ENCODE data around the gene CTRB1. TPM values are rescaled to one million over a fixed set of nuclear protein-coding genes. Genes with fewer than 3 reads are reported as not detected.

CTRB1 gene
- total RNA-seq, 1 donor from 2014 or later = not detected

DNA sequence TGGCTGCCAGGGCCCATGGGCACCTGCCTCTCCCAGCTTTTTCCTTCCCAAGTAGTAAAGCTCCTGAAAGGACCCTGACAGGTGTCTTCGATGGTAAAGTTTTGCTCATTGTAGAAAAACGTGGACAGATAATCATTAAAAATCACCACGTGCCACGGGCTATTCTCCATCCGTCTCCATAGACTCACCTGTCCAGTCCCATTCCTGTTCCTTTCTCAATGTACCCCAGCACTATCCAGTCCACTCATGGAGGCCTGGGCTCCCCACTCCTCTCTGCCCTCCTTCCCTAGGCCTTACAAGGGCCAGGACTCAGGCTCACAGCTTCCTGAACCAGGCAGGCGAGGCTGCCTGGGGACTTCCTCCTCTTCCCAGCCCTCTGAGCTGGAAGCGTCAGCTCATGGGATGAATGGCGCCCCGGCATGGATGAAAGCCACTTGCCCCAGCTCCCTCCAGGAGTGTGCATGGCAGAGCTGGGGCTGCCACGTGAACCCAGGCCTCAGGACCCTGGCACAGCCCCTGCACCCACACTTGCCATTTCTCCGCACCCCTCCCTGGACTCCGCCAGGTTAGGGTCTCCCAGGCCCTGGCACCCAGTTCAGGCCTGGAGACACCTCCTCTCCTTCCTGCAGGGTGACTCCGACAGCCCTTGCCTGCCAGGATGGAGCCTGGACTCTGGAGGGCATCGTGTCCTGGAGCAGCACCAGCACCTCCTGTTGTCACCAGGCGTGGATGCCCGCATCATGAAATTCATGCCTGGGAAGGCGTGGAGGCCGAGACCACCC, 8.8 kb downstream of the CTRB1 start:
- TF ChIP-seq, protein P1, sequence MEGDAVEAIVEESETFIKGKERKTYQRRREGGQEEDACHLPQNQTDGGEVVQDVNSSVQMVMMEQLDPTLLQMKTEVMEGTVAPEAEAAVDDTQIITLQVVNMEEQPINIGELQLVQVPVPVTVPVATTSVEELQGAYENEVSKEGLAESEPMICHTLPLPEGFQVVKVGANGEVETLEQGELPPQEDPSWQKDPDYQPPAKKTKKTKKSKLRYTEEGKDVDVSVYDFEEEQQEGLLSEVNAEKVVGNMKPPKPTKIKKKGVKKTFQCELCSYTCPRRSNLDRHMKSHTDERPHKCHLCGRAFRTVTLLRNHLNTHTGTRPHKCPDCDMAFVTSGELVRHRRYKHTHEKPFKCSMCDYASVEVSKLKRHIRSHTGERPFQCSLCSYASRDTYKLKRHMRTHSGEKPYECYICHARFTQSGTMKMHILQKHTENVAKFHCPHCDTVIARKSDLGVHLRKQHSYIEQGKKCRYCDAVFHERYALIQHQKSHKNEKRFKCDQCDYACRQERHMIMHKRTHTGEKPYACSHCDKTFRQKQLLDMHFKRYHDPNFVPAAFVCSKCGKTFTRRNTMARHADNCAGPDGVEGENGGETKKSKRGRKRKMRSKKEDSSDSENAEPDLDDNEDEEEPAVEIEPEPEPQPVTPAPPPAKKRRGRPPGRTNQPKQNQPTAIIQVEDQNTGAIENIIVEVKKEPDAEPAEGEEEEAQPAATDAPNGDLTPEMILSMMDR (IDR thresholded peaks at IDR 0.05; ENCODE audit: unreplicated experiment) = no peak
- DNase-seq (ENCODE audit: low spot score) = no peak
- no peaks in the 10 kb centered on the region for H3K9me3 Mint-ChIP-seq (ENCODE audit: unreplicated experiment)
- peaks cover 27% of the 10 kb centered on the region for H3K27me3 Mint-ChIP-seq (ENCODE audit: unreplicated experiment)
- peaks cover 3% of the 10 kb centered on the region for H3K4me1 Mint-ChIP-seq (ENCODE audit: unreplicated experiment)
- peaks cover 27% of the 10 kb centered on the region for H3K36me3 Mint-ChIP-seq (ENCODE audit: low read depth, unreplicated experiment)
- H3K27ac Mint-ChIP-seq (ENCODE audit: unreplicated experiment) = peak overlapping the region; percentile 36
- peak overlapping the region; percentile 56 for H3K4me3 Mint-ChIP-seq (ENCODE audit: unreplicated experiment)

DNA sequence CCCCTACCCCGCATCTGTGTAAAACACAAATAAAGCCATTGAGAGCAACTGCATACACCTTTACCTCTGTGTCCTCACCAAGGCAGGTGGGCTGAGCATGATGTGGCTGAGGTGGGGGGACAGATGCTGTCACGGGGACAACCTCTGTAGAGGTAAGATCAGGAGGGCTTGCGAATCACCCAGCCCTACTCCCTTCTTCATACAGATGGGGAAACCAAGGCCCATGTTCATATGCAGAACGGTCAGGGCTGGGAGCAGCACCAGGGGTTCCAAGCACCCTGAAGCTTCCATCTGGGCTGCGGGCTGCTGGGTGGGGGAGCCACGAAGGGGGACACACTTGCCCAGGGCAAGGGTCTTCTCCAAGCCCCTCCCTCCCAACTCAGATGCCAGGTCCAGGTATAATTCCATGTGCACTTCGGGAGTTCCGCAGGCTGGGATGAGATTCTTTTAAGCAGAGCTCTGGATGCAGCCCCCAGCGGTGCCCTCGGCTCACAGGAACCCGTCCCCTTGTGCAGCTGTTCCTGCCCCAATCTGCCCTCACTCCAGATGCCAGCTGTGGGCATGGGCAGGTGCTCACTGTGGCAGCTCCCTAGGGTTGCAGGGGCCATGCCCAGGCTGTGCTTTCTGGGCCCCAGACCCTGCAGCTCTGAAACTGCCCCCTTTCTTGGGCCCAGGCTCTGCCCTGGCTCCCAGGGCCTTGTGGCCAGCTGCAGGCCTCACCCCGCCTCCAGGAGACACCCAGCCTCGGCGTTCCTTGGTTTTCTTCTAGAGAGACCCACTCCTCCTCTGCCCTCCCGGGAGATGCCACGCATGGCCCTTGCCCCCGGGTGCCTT, 9.6 kb downstream of the CTRB1 start:
- H3K27ac Mint-ChIP-seq (ENCODE audit: unreplicated experiment) = peak overlapping the region; percentile 30
- H3K27me3 Mint-ChIP-seq (ENCODE audit: unreplicated experiment) = peaks cover 32% of the 10 kb centered on the region
- TF ChIP-seq, protein P1 (IDR thresholded peaks at IDR 0.05; ENCODE audit: unreplicated experiment) = no peak
- DNase-seq (ENCODE audit: low spot score) = no peak
- peaks cover 3% of the 10 kb centered on the region for H3K4me1 Mint-ChIP-seq (ENCODE audit: unreplicated experiment)
- H3K36me3 Mint-ChIP-seq (ENCODE audit: low read depth, unreplicated experiment) = peaks cover 35% of the 10 kb centered on the region
- H3K9me3 Mint-ChIP-seq (ENCODE audit: unreplicated experiment) = no peaks in the 10 kb centered on the region
- no peak overlapping the region for H3K4me3 Mint-ChIP-seq (ENCODE audit: unreplicated experiment)

DNA sequence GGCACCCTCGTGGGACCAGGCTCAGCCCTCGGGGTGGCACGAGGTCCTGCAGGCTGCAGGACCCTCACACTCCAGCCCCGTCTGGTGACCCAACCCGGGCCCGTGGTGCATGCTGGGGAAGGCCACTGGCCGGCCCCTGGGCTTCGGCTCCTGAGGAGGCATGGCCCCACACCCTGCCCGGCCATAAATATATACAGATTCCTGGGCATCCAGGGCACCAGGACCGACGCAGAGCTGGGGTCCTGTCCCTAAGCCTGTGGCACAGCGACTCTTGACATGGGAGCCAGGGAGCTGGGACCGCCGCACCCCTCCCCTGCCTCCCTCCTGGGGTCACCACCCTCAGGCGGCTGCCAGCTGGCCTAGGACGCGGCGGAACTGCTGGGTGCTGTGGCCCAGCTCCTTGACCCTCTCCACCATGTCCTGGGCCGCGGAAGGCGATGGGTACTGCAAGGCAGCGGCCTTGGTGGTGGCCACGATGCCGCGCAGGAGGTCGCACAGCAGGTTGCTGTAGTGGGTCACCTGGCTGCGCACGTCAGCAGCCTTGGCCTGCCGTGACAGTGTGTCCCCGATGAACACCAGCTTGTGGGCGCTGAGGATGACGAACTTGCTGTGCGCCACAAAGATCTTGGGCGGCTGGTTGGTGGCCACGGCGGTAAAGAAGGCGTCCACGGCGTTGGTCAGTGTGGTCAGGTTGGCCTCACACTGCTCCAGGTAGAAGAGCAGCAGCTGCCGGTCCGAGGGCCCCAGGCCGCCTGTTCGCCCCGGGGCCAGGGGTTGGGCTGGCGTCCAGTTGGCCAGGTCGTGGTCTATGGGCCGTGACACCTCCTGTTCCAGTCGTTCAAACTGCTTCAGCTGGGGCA, 10.6 kb downstream of the CTRB1 start:
- TF ChIP-seq, protein P1 (IDR thresholded peaks at IDR 0.05; ENCODE audit: unreplicated experiment) = no peak
- H3K9me3 Mint-ChIP-seq (ENCODE audit: unreplicated experiment) = no peaks in the 10 kb centered on the region
- H3K27ac Mint-ChIP-seq (ENCODE audit: unreplicated experiment) = no peak overlapping the region
- H3K36me3 Mint-ChIP-seq (ENCODE audit: low read depth, unreplicated experiment) = peaks cover 40% of the 10 kb centered on the region
- H3K4me1 Mint-ChIP-seq (ENCODE audit: unreplicated experiment) = peaks cover 3% of the 10 kb centered on the region
- H3K27me3 Mint-ChIP-seq (ENCODE audit: unreplicated experiment) = peaks cover 33% of the 10 kb centered on the region
- H3K4me3 Mint-ChIP-seq (ENCODE audit: unreplicated experiment) = no peak overlapping the region
- DNase-seq (ENCODE audit: low spot score) = no peak

DNA sequence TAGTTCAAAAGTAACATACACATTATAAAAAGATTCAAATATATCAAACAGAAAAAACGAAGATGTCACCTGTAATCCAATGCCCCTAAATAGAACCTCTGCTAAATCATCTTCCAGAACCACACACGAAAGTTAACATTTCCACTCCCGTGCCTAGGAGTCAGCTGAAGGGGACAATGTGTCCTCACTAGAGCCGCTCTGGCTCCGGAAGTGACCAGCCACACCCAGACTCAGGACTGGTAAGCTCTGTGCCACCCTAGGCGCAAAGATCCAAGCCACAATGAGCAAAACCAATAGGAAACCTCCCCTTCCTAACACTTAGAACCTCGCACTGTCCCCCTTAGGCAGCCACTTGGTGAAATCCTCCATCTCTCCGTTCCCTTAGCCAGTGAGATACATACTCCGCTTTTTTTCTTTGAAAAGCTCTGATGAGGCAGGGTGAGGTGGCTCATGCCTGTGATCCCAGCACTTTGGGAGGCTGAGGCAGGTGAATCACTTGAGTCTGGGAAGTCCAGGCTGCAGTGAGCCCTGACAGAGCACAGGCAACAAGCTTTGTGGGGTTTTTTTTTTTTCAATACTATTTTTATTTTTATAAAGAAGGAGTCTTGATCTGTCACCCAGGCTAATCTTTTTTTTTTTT, 11.8 kb downstream of the CTRB1 start:
- H3K4me3 Mint-ChIP-seq (ENCODE audit: unreplicated experiment) = peak overlapping the region; percentile 68

More for the DNA sequence above, 11.8 kb downstream of the CTRB1 start:
- H3K36me3 Mint-ChIP-seq (ENCODE audit: low read depth, unreplicated experiment) = peaks cover 42% of the 10 kb centered on the region
- H3K27me3 Mint-ChIP-seq (ENCODE audit: unreplicated experiment) = peaks cover 31% of the 10 kb centered on the region
- no peaks in the 10 kb centered on the region for H3K9me3 Mint-ChIP-seq (ENCODE audit: unreplicated experiment)
- peaks cover 3% of the 10 kb centered on the region for H3K4me1 Mint-ChIP-seq (ENCODE audit: unreplicated experiment)
- no peak for DNase-seq (ENCODE audit: low spot score)
- TF ChIP-seq, protein P1 (IDR thresholded peaks at IDR 0.05; ENCODE audit: unreplicated experiment) = no peak
- peak overlapping the region; percentile 75 for H3K27ac Mint-ChIP-seq (ENCODE audit: unreplicated experiment)
